GM23248 (cell line): Measurements from ENCODE around the gene THG1L.

Experiments used
- EZH2 ChIP-seq: fragments of 200-600 bp; sonication (generic); IDR thresholded peaks from 2 replicates; pipeline ENCODE4 v1.6.1; 2018; ENCODE audit warnings: antibody characterized with exemption, mild to moderate bottlenecking; ENCODE audit not compliant: insufficient read depth, poor library complexity, severe bottlenecking
- EZH2phosphoT487 ChIP-seq: fragments of 200-600 bp; sonication (generic); IDR thresholded peaks from 2 replicates; pipeline ENCODE4 v1.6.1; 2018; ENCODE audit warnings: antibody characterized with exemption, moderate library complexity, mild to moderate bottlenecking, low read depth; ENCODE audit not compliant: insufficient read depth

DNA sequence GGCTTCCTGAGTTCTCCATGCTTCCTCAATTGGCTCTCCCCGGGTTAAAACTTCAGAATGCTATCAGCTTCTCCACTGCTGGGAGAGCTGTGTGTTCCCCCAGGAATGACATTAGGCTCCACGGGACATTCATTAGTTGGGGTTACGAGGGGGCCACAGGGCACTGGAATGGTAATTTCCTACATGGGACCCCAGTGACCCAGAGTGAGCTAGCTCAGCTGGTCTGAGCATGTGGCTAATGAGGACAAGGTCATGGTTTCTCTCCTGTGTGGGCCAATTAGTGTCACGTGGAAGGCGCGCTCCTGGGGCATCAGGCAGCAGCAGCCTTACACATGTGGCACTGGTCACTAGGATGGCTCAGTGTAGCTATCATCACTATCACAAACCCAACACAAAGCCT, 33.3 kb downstream of the THG1L start:
- TF ChIP-seq EZH2, result no peak
- no peak for TF ChIP-seq EZH2phosphoT487
